ENCODE results near the gene ERAS.
"Not testable (repeated sequence)": the region's sequence is repeated elsewhere in the genome, so short reads cannot be mapped to it uniquely, and the experiment has no call there.

ERAS gene

DNA sequence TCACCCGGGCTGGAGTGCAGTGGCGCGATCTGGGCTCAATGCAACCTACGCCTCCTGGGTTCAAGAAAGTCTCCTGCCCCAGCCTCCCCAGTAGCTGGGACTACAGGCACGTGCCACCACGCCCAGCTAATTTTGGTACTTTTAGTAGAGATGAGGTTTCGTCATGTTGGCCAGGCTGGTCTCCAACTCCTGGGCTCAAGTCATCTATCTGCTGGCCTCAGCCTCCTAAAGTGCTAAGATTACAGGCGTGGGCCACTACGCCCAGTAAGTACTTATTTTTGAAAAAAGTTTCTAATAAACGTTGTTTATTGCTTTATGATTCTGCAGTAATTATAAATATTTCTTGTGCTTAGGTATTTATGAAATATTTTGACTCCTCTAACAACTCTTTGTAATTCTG, 13.4 kb downstream of the ERAS start:
- no peaks in the 10 kb centered on the region for H3K27me3 ChIP-seq (ENCODE audit: low read depth, low read length)
- H3K4me1 ChIP-seq (ENCODE audit: control insufficient read depth in 1 of 2, insufficient read depth in 2 of 2, low read length in 2 of 2), result no peaks in the 10 kb centered on the region
- no peaks in the 10 kb centered on the region for H3K36me3 ChIP-seq (ENCODE audit: control insufficient read depth in 1 of 2, insufficient read depth in 2 of 2, low read length in 2 of 2)
- no peak overlapping the region for H3K4me3 ChIP-seq (ENCODE audit: low read depth in 1 of 2, low read length in 2 of 2)
- no peaks in the 10 kb centered on the region for H3K9me3 ChIP-seq (ENCODE audit: control insufficient read depth in 1 of 2, low read length in 2 of 2)
- no peak overlapping the region for H3K27ac ChIP-seq (ENCODE audit: low read length)

DNA sequence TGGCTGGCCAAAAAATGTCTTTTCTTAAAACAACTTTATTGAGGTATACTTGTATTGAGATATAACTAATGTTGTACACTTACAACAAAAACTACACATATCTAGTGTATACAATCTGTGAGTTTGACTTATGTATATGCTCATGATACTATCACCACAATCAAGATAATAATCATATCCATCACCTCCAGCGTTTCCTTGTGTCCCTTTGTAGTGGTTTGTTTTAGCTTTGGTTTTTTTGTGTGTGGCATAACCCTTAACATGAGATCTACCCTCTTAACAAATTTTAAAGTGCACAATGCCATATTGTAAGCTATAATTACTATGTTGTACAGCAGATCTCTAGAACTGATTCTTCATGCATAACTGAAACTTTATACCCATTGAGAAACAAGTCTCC, 22.5 kb downstream of the ERAS start:
- Histone ChIP-seq H3K9me3 (ENCODE audit: control insufficient read depth in 1 of 2, low read length in 2 of 2) (no peaks in the 10 kb centered on the region), H3K27me3 (ENCODE audit: low read depth, low read length) (no peaks in the 10 kb centered on the region), H3K4me1 (ENCODE audit: control insufficient read depth in 1 of 2, insufficient read depth in 2 of 2, low read length in 2 of 2) (no peaks in the 10 kb centered on the region), H3K27ac (ENCODE audit: low read length) (no peak overlapping the region), H3K4me3 (ENCODE audit: low read depth in 1 of 2, low read length in 2 of 2) (no peak overlapping the region), H3K36me3 (ENCODE audit: control insufficient read depth in 1 of 2, insufficient read depth in 2 of 2, low read length in 2 of 2) (no peaks in the 10 kb centered on the region)

GRCh38 chrX:48852857-48853256, 26.5 kb downstream of the ERAS start:
- Histone ChIP-seq H3K4me3 (ENCODE audit: low read depth in 1 of 2, low read length in 2 of 2) (no peak overlapping the region), H3K36me3 (ENCODE audit: control insufficient read depth in 1 of 2, insufficient read depth in 2 of 2, low read length in 2 of 2) (no peaks in the 10 kb centered on the region), H3K9me3 (ENCODE audit: control insufficient read depth in 1 of 2, low read length in 2 of 2) (no peaks in the 10 kb centered on the region), H3K27me3 (ENCODE audit: low read depth, low read length) (no peaks in the 10 kb centered on the region), H3K4me1 (ENCODE audit: control insufficient read depth in 1 of 2, insufficient read depth in 2 of 2, low read length in 2 of 2) (no peaks in the 10 kb centered on the region), H3K27ac (ENCODE audit: low read length) (no peak overlapping the region)

DNA sequence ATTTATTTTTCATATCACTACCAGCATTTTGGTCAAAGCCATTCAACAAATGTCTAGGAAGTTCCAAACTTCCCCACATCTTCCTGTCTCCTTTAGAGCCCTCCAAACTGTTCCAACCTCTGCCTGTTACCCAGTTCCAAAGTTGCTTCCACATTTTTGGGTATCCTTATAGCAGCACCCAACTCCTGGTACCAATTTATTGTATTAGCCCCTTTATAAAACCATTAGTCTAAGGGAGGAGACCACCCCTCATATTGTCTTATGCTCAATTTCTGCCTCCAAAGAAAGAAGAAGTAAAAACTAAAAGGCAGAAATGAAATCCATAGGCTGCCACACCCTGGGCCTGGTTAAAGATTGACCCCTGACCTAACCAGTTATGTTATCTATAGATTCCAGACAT, 27.2 kb downstream of the ERAS start:
- H3K27ac ChIP-seq (ENCODE audit: low read length); H3K4me1 ChIP-seq (ENCODE audit: control insufficient read depth in 1 of 2, insufficient read depth in 2 of 2, low read length in 2 of 2); H3K36me3 ChIP-seq (ENCODE audit: control insufficient read depth in 1 of 2, insufficient read depth in 2 of 2, low read length in 2 of 2); H3K4me3 ChIP-seq (ENCODE audit: low read depth in 1 of 2, low read length in 2 of 2); H3K9me3 ChIP-seq (ENCODE audit: control insufficient read depth in 1 of 2, low read length in 2 of 2); H3K27me3 ChIP-seq (ENCODE audit: low read depth, low read length): not testable (repeated sequence)

GRCh38 chrX:48854121-48854804, 27.9 kb downstream of the ERAS start:
- not testable (repeated sequence) for H3K27me3 ChIP-seq (ENCODE audit: low read depth, low read length); H3K27ac ChIP-seq (ENCODE audit: low read length); H3K4me1 ChIP-seq (ENCODE audit: control insufficient read depth in 1 of 2, insufficient read depth in 2 of 2, low read length in 2 of 2); H3K4me3 ChIP-seq (ENCODE audit: low read depth in 1 of 2, low read length in 2 of 2); H3K9me3 ChIP-seq (ENCODE audit: control insufficient read depth in 1 of 2, low read length in 2 of 2); H3K36me3 ChIP-seq (ENCODE audit: control insufficient read depth in 1 of 2, insufficient read depth in 2 of 2, low read length in 2 of 2)

- Histone ChIP-seq H3K4me3 (ENCODE audit: low read depth in 1 of 2, low read length in 2 of 2) (no peak overlapping the region), H3K36me3 (ENCODE audit: control insufficient read depth in 1 of 2, insufficient read depth in 2 of 2, low read length in 2 of 2) (no peaks in the 10 kb centered on the region), H3K27ac (ENCODE audit: low read length) (no peak overlapping the region), H3K4me1 (ENCODE audit: control insufficient read depth in 1 of 2, insufficient read depth in 2 of 2, low read length in 2 of 2) (no peaks in the 10 kb centered on the region), H3K9me3 (ENCODE audit: control insufficient read depth in 1 of 2, low read length in 2 of 2) (no peaks in the 10 kb centered on the region), H3K27me3 (ENCODE audit: low read depth, low read length) (no peaks in the 10 kb centered on the region)
Observed at GRCh38 chrX:48854898-48855297, 28.6 kb downstream of the ERAS start.

GRCh38 chrX:48864210-48864609, 37.9 kb downstream of the ERAS start:
- Histone ChIP-seq H3K27me3 (ENCODE audit: low read depth, low read length) (no peaks in the 10 kb centered on the region), H3K9me3 (ENCODE audit: control insufficient read depth in 1 of 2, low read length in 2 of 2) (no peaks in the 10 kb centered on the region), H3K27ac (ENCODE audit: low read length) (no peak overlapping the region), H3K36me3 (ENCODE audit: control insufficient read depth in 1 of 2, insufficient read depth in 2 of 2, low read length in 2 of 2) (no peaks in the 10 kb centered on the region), H3K4me3 (ENCODE audit: low read depth in 1 of 2, low read length in 2 of 2) (no peak overlapping the region), H3K4me1 (ENCODE audit: control insufficient read depth in 1 of 2, insufficient read depth in 2 of 2, low read length in 2 of 2) (no peaks in the 10 kb centered on the region)

DNA sequence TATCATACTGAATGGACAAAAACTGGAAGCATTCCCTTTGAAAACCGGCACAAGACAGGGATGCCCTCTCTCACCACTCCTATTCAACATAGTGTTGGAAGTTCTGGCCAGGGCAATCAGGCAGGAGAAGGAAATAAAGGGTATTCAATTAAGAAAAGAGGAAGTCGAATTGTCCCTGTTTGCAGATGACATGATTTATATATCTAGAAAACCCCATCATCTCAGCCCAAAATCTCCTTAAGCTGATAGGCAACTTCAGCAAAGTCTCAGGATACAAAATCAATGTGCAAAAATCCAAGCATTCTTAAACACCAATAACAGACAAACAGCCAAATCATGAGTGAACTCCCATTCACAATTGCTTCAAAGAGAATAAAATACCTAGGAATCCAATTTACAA, 45.7 kb downstream of the ERAS start:
- not testable (repeated sequence) for H3K27me3 ChIP-seq (ENCODE audit: low read depth, low read length); H3K4me1 ChIP-seq (ENCODE audit: control insufficient read depth in 1 of 2, insufficient read depth in 2 of 2, low read length in 2 of 2); H3K36me3 ChIP-seq (ENCODE audit: control insufficient read depth in 1 of 2, insufficient read depth in 2 of 2, low read length in 2 of 2); H3K9me3 ChIP-seq (ENCODE audit: control insufficient read depth in 1 of 2, low read length in 2 of 2); H3K4me3 ChIP-seq (ENCODE audit: low read depth in 1 of 2, low read length in 2 of 2); H3K27ac ChIP-seq (ENCODE audit: low read length)

DNA sequence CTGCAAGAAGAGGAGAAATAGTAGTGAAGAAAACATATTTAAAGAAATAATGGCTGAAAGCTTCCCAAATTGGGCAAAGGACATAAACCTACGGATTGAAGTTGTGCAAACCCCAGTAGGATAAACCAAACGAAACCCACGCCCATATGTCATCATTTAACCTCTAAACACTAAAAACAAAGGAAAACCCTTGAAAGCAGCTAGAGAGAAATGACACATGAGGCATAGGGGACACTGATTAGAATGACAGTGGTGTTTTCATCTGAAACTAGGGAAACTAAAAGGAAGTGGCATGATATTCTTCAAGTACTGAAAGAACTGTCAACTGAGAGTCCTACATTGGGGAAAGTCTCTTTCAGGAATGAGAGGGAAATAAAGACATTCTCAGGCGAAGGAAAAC, 50.6 kb downstream of the ERAS start:
- not testable (repeated sequence) for H3K4me1 ChIP-seq (ENCODE audit: control insufficient read depth in 1 of 2, insufficient read depth in 2 of 2, low read length in 2 of 2); H3K27me3 ChIP-seq (ENCODE audit: low read depth, low read length); H3K9me3 ChIP-seq (ENCODE audit: control insufficient read depth in 1 of 2, low read length in 2 of 2); H3K36me3 ChIP-seq (ENCODE audit: control insufficient read depth in 1 of 2, insufficient read depth in 2 of 2, low read length in 2 of 2); H3K4me3 ChIP-seq (ENCODE audit: low read depth in 1 of 2, low read length in 2 of 2); H3K27ac ChIP-seq (ENCODE audit: low read length)
